ENCODE measurements around the gene SERPINA1. TPM values are rescaled to one million over a fixed set of nuclear protein-coding genes. Genes with fewer than 3 reads are reported as not detected.

SERPINA1 gene
- total RNA-seq, 1 experiment from 2014 or later = 5.1 TPM

DNA sequence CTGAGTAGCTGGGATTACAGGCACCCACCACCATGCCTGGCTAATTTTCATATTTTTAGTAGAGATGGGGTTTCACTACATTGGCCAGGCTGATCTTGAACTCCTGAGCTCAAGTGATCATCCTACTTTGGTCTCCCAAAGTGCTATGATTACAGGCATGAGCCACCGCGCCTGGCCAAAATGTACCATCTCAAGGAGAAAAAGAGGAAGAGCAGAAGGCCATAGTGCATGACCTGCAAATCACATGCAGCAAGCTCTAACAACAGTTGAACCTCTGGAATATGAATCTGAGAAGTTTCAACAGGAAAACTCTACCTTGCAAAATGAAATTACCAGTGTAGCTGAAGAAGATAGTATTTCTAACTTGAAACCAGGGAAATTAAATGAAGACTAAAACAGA is 17.1 kb upstream of the SERPINA1 start (continued):
- TF ChIP-seq, protein P1, sequence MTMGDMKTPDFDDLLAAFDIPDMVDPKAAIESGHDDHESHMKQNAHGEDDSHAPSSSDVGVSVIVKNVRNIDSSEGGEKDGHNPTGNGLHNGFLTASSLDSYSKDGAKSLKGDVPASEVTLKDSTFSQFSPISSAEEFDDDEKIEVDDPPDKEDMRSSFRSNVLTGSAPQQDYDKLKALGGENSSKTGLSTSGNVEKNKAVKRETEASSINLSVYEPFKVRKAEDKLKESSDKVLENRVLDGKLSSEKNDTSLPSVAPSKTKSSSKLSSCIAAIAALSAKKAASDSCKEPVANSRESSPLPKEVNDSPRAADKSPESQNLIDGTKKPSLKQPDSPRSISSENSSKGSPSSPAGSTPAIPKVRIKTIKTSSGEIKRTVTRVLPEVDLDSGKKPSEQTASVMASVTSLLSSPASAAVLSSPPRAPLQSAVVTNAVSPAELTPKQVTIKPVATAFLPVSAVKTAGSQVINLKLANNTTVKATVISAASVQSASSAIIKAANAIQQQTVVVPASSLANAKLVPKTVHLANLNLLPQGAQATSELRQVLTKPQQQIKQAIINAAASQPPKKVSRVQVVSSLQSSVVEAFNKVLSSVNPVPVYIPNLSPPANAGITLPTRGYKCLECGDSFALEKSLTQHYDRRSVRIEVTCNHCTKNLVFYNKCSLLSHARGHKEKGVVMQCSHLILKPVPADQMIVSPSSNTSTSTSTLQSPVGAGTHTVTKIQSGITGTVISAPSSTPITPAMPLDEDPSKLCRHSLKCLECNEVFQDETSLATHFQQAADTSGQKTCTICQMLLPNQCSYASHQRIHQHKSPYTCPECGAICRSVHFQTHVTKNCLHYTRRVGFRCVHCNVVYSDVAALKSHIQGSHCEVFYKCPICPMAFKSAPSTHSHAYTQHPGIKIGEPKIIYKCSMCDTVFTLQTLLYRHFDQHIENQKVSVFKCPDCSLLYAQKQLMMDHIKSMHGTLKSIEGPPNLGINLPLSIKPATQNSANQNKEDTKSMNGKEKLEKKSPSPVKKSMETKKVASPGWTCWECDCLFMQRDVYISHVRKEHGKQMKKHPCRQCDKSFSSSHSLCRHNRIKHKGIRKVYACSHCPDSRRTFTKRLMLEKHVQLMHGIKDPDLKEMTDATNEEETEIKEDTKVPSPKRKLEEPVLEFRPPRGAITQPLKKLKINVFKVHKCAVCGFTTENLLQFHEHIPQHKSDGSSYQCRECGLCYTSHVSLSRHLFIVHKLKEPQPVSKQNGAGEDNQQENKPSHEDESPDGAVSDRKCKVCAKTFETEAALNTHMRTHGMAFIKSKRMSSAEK (CRISPR knock-in tag; IDR thresholded peaks at IDR 0.05; ENCODE audit: borderline replicate concordance) = no peak
- TF ChIP-seq GTF2I (CRISPR knock-in tag; conservative IDR thresholded peaks at IDR 0.05) (no peak), PRRX2 (CRISPR knock-in tag; IDR thresholded peaks at IDR 0.05) (no peak), NFYB (CRISPR knock-in tag; conservative IDR thresholded peaks at IDR 0.05; ENCODE audit: low read depth) (no peak)
- TF ChIP-seq, protein P2, sequence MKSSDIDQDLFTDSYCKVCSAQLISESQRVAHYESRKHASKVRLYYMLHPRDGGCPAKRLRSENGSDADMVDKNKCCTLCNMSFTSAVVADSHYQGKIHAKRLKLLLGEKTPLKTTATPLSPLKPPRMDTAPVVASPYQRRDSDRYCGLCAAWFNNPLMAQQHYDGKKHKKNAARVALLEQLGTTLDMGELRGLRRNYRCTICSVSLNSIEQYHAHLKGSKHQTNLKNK (CRISPR knock-in tag; IDR thresholded peaks at IDR 0.05) = no peak

DNA sequence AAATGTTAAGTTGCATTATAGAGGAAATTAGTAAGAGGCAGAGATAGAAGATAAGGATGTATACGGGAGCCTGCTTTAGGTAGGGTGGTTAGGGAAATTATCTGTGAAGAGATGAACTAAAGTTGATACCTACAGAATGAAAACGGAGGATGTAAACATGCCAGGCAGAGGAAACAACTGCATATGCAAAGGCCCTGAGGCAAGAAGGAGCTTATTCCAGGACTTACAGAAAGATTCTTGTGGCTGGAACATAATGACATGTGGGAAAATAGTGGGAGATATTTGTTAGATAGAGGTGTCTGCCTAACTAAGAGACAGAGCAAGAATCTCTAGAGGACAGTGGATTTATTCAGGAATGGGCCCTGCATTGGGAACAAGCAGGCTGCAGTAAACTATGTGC is 16.2 kb upstream of the SERPINA1 start:
- no peak overlapping the region for H3K27ac Mint-ChIP-seq
- TF ChIP-seq GRHL2 (CRISPR knock-in tag; IDR thresholded peaks at IDR 0.05; ENCODE audit: insufficient replicate concordance, severe bottlenecking) (no peak), ELF4 (CRISPR knock-in tag; IDR thresholded peaks at IDR 0.05; ENCODE audit: low read depth) (no peak), E2F1 (CRISPR knock-in tag; IDR thresholded peaks at IDR 0.05) (no peak), FOXK1 (CRISPR knock-in tag; IDR thresholded peaks at IDR 0.05) (no peak)
- TF ChIP-seq, protein P3, sequence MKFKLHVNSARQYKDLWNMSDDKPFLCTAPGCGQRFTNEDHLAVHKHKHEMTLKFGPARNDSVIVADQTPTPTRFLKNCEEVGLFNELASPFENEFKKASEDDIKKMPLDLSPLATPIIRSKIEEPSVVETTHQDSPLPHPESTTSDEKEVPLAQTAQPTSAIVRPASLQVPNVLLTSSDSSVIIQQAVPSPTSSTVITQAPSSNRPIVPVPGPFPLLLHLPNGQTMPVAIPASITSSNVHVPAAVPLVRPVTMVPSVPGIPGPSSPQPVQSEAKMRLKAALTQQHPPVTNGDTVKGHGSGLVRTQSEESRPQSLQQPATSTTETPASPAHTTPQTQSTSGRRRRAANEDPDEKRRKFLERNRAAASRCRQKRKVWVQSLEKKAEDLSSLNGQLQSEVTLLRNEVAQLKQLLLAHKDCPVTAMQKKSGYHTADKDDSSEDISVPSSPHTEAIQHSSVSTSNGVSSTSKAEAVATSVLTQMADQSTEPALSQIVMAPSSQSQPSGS (CRISPR knock-in tag; IDR thresholded peaks at IDR 0.05; ENCODE audit: borderline replicate concordance, low read depth) = no peak
- peaks cover 3% of the 10 kb centered on the region; the same call in 1 of the 2 replicates for H3K27me3 Mint-ChIP-seq (ENCODE audit: low read depth)
- DNase-seq (ENCODE audit: low spot score) (no peak), ATAC-seq (no peak)
- ChIA-PET POLR2A (no interaction called here), CTCF (no interaction called here)
- peaks cover 26% of the 10 kb centered on the region for H3K4me1 Mint-ChIP-seq
- H3K36me3 Mint-ChIP-seq = peaks cover 4% of the 10 kb centered on the region
- no peak overlapping the region for H3K4me3 Mint-ChIP-seq
- peaks cover 7% of the 10 kb centered on the region for H3K9me3 Mint-ChIP-seq

DNA sequence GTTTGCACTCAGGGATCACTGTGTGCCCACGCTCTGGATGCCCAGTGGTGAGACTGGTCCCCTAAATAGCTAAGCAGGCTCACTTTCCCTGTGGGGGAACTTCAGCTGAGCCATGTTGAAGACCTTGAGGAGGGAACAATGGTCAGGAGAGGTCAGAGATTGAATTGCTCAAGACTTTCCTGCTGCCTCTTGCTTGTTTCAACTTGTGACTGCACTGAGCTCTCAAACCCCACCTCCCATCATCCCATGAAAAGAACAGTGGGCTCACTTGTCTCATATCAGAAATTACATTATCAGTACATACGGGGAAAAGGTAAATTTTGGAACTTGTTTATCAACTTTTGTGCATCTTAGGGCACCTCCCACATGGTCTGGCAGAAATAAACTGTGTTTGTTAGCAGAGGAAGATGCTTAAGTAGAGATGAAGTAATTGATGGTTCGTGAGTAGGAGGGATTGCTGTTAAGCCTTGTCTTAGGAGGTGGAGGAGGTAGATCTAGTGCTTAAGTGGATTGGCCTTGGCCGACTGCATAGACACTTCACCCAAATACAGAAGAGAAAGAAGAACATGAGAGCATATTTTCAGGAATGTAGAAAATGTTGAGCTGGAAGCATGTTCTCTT is 15.0 kb upstream of the SERPINA1 start:
- no peak overlapping the region for H3K4me3 Mint-ChIP-seq
- ChIA-PET POLR2A (no interaction called here), CTCF (no interaction called here)
- H3K9me3 Mint-ChIP-seq = peaks cover 7% of the 10 kb centered on the region
- peaks cover 3% of the 10 kb centered on the region; the same call in 1 of the 2 replicates for H3K27me3 Mint-ChIP-seq (ENCODE audit: low read depth)
- H3K36me3 Mint-ChIP-seq = peaks cover 4% of the 10 kb centered on the region
- peaks cover 30% of the 10 kb centered on the region for H3K4me1 Mint-ChIP-seq
- no peak overlapping the region for H3K27ac Mint-ChIP-seq
- DNase-seq (ENCODE audit: low spot score) (no peak), ATAC-seq (no peak)
- no peak for TF ChIP-seq ZBTB43 (CRISPR knock-in tag; IDR thresholded peaks at IDR 0.05)
- TF ChIP-seq ZNF671 (CRISPR knock-in tag; IDR thresholded peaks at IDR 0.05) = no peak
- TF ChIP-seq ZNF512 (CRISPR knock-in tag; IDR thresholded peaks at IDR 0.05; ENCODE audit: borderline replicate concordance) = no peak
- no peak for TF ChIP-seq AFF4 (CRISPR knock-in tag; IDR thresholded peaks at IDR 0.05; ENCODE audit: borderline replicate concordance)
